Breast epithelium (tissue), 4 donors: Measurements from ENCODE around the gene POU2F3. TPM values are rescaled to one million over a fixed set of nuclear protein-coding genes. Genes with fewer than 3 reads are reported as not detected.

ENCODE experiments used
- DNase-seq, 2 donors: peaks; one replicate each; pipeline ENCODE4 v3.0.0-alpha.2; 2019; ENCODE audit warnings: low spot score in 2 of 2
- H3K27ac ChIP-seq, 2 donors: fragments of 200-600 bp; sonication (generic) in 1 of 2; one replicate each; pipeline ENCODE4 v1.5.1; 2016 to 2019; ENCODE audit warnings: mild to moderate bottlenecking in 1 of 2
- H3K27me3 ChIP-seq, 2 donors: fragments of 200-600 bp; sonication (generic) in 1 of 2; one replicate each; pipeline versions ENCODE4 v1.5.1 to v1.6.0; 2017 to 2019; ENCODE audit warnings: control low read depth in 1 of 2, mild to moderate bottlenecking in 1 of 2
- H3K36me3 ChIP-seq: fragments of 200-600 bp; one replicate; pipeline ENCODE4 v1.5.1; 2019
- H3K4me1 ChIP-seq, 2 donors: fragments of 200-600 bp; sonication (generic); one replicate each; pipeline ENCODE4 v1.5.1; 2016 to 2019; ENCODE audit warnings: control low read depth in 1 of 2
- H3K4me3 ChIP-seq, 3 donors: fragments of 200-600 bp; sonication (generic); 1 replicate in 2 of 3; 2 replicates in 1 of 3; pipeline ENCODE4 v1.5.1; 2016 to 2019; ENCODE audit warnings: mild to moderate bottlenecking in 3 of 3, moderate library complexity in 2 of 3
- H3K9me3 ChIP-seq, 2 donors: fragments of 200-600 bp; sonication (generic) in 1 of 2; one replicate each; pipeline ENCODE4 v1.5.1; 2016 to 2019; ENCODE audit warnings: control low read depth in 1 of 2
- CTCF ChIP-seq, 3 donors: fragments of 450-650 bp; IDR thresholded peaks; one replicate each; pipeline ENCODE4 v1.5.1; 2016 to 2017; ENCODE audit warnings: antibody characterized with exemption in 3 of 3, mild to moderate bottlenecking in 3 of 3, moderate library complexity in 3 of 3
- POLR2A ChIP-seq: fragments of 450-650 bp; IDR thresholded peaks from one replicate; pipeline ENCODE4 v1.6.1; 2016; ENCODE audit warnings: antibody characterized with exemption, mild to moderate bottlenecking, moderate library complexity
- POLR2AphosphoS5 ChIP-seq, 3 donors: sonication (generic); formaldehyde crosslinking; IDR thresholded peaks; one replicate each; pipeline ENCODE4 v1.6.1; 2017; ENCODE audit warnings: antibody characterized with exemption in 3 of 3
- intact Hi-C: fragments of 100-400 bp; cut with DNase I; formaldehyde crosslinking; loops from one replicate; pipeline ENCODE4 v1.15.1; 2023; ENCODE audit warnings: low total_unique reads
- total RNA-seq, 3 donors: library from RNA; depleted of rRNA; stranded (reverse); fragments of >200 nt; gene quantifications; one replicate each; pipeline ENCODE4 v1.1.0, GENCODE V29; 2016

Gene POU2F3
- total RNA-seq, 3 donors from 2014 or later: 3.9 to 7.0 TPM; not detected in 1

GRCh38 chr11:120210626-120211521 lies 29.1 kb upstream of the POU2F3 start, which contains the start of gene OAF:
TSS of gene OAF (plus strand) at chr11:120211032. CDS start at chr11:120211280, 248 bp downstream.
- peak in 1 of 2 donors; percentile 26 for DNase-seq
- Histone ChIP-seq H3K4me1 (no peaks in the 10 kb centered on the region), H3K27ac (peak within 1 kb of the TSS; percentile 75 to 81), H3K9me3 (no peaks in the 10 kb centered on the region), H3K27me3 (no peaks in the 10 kb centered on the region), H3K36me3 (no peaks in the 10 kb centered on the region), H3K4me3 (peak within 1 kb of the TSS; percentile 63 to 75 (median 75))
- intact Hi-C loops: no loop called here
- TF ChIP-seq CTCF (IDR thresholded peaks at IDR 0.05): peak in 1 of 3 donors; percentile 27
- TF ChIP-seq POLR2A: no peak

- Histone ChIP-seq H3K4me3 (peak overlapping the region; percentile 63 to 75 (median 75)), H3K4me1 (no peaks in the 10 kb centered on the region), H3K27me3 (no peaks in the 10 kb centered on the region), H3K27ac (peak overlapping the region; percentile 75 to 81), H3K36me3 (no peaks in the 10 kb centered on the region), H3K9me3 (no peaks in the 10 kb centered on the region)
- no peak for DNase-seq
- intact Hi-C loops: no loop called here
- TF ChIP-seq POLR2A (no peak), POLR2AphosphoS5 (IDR thresholded peaks at IDR 0.05) (no peak)
These were observed 28.2 kb upstream of the POU2F3 start for GRCh38 chr11:120211522-120212258.

GRCh38 chr11:120212259-120212878 lies 27.6 kb upstream of the POU2F3 start:
- TF ChIP-seq POLR2A: no peak
- no peak for TF ChIP-seq POLR2AphosphoS5 (IDR thresholded peaks at IDR 0.05)
- no peak for TF ChIP-seq CTCF (IDR thresholded peaks at IDR 0.05)
- Histone ChIP-seq H3K27me3 (no peaks in the 10 kb centered on the region), H3K4me3 (peak overlapping the region; percentile 63 to 75 (median 75)), H3K27ac (peak overlapping the region; percentile 75 to 81), H3K9me3 (no peaks in the 10 kb centered on the region), H3K4me1 (peaks cover 0 to under 1% of the 10 kb centered on the region in 2 donors), H3K36me3 (no peaks in the 10 kb centered on the region)
- intact Hi-C loops: no loop called here
- no peak for DNase-seq

GRCh38 chr11:120212926-120213325 lies 27.0 kb upstream of the POU2F3 start:
- peaks cover 0 to 6% of the 10 kb centered on the region in 2 donors for H3K4me1 ChIP-seq
- H3K36me3 ChIP-seq: no peaks in the 10 kb centered on the region
- peak overlapping the region; percentile 63 to 75 (median 75) for H3K4me3 ChIP-seq
- H3K9me3 ChIP-seq: no peaks in the 10 kb centered on the region
- H3K27me3 ChIP-seq: no peaks in the 10 kb centered on the region
- intact Hi-C loops: no loop called here
- DNase-seq: no peak
- TF ChIP-seq POLR2AphosphoS5 (IDR thresholded peaks at IDR 0.05) (no peak), CTCF (IDR thresholded peaks at IDR 0.05) (no peak), POLR2A (no peak)
- H3K27ac ChIP-seq: peak overlapping the region; percentile 75 to 81

GRCh38 chr11:120214581-120214980 lies 25.4 kb upstream of the POU2F3 start:
- Histone ChIP-seq H3K27ac (peak overlapping the region; percentile 21 to 81), H3K9me3 (no peaks in the 10 kb centered on the region), H3K4me3 (no peak overlapping the region), H3K4me1 (peaks cover 0 to 21% of the 10 kb centered on the region in 2 donors), H3K36me3 (no peaks in the 10 kb centered on the region), H3K27me3 (no peaks in the 10 kb centered on the region)
- no peak for DNase-seq
- TF ChIP-seq CTCF (IDR thresholded peaks at IDR 0.05) (no peak), POLR2A (no peak)
- intact Hi-C loops: no loop called here
